NOMO-1 (cell line): ENCODE measurements around the gene ACTR2.
"Not testable (repeated sequence)": the region's sequence is repeated elsewhere in the genome, so short reads cannot be mapped to it uniquely, and the experiment has no call there.

Source experiments
- DNase-seq, 2 experiments: peaks; one replicate each; lab custom pipeline; 2025; ENCODE audit not compliant: unreplicated experiment in 2 of 2; lab: John Stamatoyannopoulos, UW

ACTR2 gene

DNA sequence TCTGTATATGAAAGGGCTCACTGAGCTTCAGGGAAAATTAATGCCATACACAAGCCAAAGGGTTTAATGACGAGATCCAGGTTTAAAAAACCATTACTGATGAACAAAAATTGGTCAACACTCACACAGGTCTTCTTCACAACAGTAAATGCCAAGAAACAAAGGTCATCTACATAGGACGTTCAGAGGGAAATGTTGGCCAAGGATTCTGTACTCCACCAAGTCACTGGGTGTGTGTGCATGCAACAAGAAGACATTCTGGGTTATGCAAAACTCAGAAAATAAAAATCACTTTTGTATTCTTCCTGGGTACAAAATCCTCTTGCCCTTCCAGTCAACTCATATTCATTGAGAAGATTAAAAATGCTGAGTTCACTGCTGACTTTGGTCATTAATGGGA is 78.3 kb downstream of the ACTR2 start:
- DNase-seq, result no peak

DNA sequence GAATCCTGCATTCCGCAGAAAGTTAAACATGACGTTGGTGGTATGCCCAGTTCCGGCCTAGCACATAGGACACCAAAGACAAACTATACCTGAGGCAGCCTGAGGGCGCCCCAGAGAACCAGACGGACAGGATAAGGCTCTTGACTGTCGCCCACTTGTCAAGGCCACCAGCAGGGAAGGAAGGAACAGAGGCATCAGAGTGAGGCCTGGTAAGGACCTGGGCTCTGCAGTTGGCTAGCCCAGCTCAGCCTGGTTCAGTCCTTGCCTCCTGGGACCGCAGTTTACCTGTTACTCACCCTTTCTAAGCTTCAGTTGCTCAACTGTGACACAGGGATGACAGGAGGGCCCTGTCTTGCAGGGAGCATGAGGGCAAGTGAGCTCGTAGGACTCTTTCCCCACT is 82.1 kb downstream of the ACTR2 start:
- no peak for DNase-seq

DNA sequence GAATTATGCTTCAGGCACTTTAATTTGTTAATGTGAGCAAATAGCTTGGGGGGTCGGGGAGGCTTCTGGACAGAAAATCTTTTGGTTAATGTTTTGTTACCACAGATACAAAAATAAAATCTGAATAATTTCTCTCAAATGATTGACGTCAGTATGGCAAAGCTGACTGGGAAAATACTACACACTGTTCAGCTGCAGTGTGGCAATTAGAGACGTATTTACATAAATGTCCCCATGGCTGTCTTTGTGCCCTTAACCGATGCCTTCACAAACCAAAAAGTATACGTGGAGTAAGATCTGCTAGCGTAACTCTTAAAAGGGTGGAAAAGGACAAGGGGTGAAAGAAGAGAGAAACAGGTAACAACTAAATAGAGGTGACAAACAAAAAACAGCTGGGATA is 83.4 kb downstream of the ACTR2 start:
- no peak for DNase-seq

DNA sequence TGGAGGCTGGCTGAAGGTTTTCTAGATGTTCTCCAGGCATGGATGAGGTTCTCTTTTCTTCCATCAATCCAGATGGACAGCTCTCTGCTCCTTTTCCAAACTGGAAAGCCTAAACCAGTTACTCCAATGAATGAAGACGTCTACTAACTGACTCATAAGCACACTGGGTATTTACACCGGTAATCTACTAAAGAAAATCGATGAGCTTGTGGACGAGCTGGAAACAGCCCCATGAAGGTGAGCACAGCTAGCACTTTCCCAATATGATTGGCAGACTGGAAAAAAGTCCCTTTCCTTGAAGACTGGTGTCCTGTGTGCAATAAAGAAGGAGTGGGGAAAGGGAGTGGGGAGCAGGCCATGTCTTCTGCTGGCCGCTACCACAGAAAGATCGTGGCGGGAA is 84.0 kb downstream of the ACTR2 start:
- no peak for DNase-seq

DNA sequence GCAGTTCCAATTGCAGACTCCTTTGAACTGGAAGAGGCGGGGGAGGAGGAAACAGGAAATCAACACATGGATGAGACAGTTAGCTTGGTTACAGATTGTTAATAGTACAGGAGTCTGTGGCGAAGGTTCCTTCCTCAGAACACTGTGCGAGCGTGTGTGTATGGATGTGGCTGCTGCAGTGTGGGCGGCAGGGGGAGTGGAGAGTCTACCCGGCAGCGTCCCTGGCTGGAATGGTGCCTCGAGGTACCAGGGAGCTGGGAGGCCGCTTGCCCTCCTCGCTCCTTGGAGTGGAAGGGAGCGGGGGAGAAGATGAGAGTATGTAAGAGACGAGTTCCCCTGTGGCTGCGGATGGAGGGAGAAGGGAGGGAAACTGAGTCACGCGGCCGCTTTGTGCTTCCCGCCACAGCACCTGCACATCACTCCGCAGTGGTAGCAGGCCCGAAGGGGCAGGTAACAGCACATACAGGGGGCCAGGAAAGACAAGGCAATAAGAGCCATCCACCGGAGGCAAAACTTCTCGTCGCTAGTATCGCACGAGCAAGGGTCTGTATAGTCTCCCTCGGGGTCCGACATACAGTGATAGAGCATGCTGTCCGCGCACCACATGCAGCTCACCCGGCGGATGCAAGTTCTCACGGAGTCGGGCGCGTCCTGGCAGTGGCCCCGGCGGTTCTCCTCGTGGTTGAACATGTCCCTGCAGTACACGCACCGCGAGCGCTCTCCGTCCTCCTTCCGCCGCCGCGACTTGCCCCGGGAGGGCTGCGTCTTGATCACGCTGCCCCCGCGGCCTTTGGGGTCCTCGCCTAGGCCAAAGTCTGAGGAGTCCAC is 85.7 kb downstream of the ACTR2 start:
- DNase-seq, result no peak

DNA sequence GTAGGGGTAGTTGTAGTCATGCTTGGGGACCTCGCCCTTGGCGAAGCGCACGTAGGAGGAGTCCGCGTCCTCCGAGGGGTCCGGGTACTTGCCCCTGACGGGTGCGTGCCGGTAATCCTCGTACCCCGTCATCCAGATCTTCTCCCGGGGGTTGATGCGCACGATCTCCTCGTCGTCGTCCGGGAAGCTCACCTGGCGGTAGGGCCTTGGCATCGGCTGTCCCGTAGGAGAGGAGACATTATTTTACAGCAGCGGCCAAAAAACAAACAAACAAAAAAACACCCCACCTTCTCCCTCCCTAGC is 86.3 kb downstream of the ACTR2 start:
- no peak for DNase-seq

DNA sequence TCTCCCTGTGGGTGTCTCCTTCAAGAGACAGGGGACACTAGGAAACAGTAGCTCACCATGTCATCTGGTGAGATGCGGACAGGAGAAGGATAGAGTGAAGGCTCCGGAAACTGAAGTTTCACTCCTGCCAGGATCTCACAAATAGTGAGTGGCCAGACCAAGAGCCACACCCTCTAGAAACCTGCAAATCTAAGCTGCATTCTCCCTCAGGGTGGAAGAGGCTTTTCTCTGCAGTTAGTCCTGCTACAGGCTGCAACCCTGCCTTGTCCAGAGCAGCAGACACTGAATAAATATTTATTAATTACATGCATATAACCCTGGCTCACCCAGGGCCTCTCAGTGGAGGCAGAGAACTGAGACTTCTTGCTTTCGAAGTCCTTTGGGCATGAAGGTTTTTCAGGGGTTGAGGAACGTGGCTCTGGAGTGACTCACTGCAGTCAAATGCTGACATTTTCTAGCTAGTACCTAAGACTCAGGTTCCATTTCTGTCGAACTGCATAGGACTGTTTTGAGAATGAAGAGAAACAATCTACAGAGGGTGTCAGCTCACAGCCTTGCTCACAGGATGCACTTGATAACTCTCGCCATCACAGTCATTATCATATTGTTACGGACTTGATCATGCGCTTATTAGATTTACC is 87.3 kb downstream of the ACTR2 start:
- no peak for DNase-seq

DNA sequence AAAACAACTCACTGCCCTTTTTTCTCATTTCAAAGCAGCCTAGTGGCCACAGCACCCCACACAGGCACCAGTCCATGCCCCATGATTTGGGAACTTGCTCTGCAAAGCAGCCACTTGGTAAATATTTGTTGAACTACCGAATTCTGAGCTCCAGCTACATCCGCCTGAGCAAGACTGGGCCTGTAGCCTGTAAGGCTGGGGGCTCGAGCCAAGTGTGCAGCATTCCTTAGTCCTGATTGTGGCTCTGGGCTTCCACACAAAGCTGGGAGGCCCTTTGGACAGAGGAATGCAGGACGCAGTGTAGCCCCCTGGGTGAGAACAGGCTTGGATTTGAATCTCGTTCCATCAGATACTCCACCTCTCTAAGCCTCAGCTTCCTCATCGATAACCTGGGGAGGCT is 88.4 kb downstream of the ACTR2 start:
- no peak for DNase-seq

DNA sequence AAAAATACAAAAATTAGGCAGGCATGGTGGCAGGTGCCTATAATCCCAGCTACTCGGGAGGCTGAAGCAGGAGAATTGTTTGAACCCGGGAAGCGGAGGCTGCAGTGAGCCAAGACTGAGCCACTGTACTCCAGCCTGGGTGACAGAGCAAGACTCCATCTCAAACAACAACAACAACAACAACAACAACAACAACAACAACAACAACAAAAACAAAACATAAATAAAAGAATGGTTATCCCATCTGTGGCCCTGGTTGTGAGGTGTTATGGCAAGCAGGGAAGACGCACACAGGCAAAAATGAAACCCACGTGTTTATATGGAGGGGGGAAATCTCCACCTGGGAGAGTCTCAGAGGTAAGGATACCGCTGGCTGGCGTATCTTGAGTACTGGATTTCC is 89.7 kb downstream of the ACTR2 start:
- DNase-seq, result not testable (repeated sequence)

DNA sequence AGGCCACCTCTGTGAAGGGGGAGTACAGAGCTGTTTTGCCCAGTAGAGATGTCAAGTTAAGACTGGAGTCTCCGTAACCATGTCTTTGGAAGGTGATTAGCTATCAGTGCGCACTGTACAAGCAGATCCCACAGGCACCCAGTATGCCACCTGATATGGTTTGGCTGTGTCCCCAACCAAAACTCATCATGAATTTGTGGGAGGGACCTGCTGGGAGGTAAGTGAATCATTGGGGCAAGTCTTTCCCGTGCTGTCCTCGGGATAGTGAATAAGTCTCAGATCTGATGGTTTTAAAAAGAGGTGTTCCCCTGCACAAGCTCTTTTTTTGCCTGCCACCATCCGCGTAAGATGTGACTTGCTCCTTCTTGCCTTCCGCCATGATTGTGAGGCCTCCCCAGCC is 90.2 kb downstream of the ACTR2 start:
- no peak for DNase-seq

DNA sequence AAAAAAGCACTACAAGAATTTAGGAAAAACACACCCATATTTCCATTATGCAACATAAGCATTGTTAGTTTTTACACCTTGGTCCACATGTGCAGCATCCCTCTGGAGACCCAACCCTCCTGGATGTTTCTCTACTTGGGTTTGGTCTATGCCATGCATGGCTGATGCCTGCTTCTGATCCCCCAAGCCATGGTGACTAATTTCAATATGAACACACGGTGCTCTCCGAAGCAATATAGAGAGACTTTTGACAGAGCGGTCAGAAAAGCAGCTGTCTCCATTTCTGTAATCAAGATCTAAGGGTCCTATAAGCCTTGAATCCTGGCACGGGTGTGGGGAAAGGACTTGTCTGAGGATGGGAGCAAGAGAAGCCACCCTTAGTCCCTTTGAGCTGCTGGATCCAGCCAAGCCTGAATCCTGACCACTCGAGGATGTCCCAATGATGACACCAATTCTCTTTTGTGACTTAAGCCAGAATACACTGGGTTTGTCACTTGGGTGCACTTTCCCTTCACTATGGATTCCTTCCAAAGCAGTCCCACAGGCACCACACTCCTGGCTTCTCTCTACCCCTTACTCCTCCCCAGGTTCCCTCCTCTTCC is 91.5 kb downstream of the ACTR2 start:
- DNase-seq, result no peak

DNA sequence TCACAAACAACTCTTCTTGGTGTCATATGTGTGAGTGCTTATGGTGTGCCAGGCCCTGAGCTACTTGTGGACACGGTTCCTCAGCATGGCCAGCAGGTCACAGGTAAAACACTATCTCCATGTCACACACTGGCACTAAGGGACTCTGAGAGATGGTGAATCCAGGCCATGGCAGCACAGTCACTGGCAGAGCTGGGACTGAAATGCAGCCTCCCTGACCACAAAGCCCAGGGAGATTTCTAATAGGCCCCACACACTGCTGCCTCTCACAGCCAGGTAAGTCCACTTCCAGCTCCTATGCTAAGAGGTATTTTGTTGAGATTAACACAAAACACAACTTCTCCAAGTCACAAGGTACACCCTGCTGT is 92.0 kb downstream of the ACTR2 start:
- no peak for DNase-seq

DNA sequence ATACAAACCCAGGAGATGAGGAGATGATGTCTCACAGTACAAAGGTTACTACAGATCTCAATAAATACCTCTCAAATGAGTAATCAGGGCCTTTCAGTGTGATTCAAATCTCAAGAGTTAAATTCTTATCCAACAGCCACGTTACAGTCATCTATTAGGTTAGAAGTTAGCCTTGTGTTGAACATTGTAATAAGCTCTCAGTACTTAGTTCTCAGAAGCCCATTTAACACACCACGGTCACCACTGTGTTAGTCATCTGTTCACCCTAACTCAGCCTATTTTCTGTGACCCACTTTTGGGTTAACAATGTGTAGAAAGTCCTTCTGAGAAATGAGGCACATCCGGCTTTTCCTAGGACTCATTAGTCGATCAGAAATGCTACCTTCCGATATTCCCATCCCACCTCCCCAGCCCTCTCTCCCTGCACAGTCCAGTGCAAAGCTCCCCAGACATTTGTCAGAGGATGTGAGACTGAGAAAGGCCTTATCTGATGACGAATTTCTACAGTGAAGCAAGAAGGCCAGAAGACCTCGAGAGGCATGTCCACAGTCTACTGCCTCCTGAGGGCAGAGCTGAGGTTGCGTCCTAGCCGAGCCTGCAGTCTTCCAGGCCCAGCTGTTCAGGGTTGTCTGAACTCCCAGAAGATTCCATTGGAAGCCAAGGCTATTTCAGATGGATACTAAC is 92.6 kb downstream of the ACTR2 start:
- no peak for DNase-seq
